Panc1 (cell line): Measurements from ENCODE around the gene FOXF2.

Experiments
- CTCF ChIP-seq: fragments of 450-650 bp; IDR thresholded peaks from 2 replicates; pipeline ENCODE4 v1.5.1; 2017; ENCODE audit warnings: mild to moderate bottlenecking
- POLR2AphosphoS5 ChIP-seq: IDR thresholded peaks from 2 replicates; pipeline ENCODE4 v1.6.1; 2012; ENCODE audit warnings: mild to moderate bottlenecking, low read depth, low read length, moderate library complexity
- REST ChIP-seq, 2 experiments: IDR thresholded peaks; 2 replicates each; pipeline ENCODE4 v1.6.1; 2011 to 2012; ENCODE audit warnings: low read depth in 2 of 2, control low read depth in 1 of 2, low read length in 1 of 2, mild to moderate bottlenecking in 1 of 2, moderate library complexity in 1 of 2; ENCODE audit not compliant: insufficient read depth in 1 of 2
- TCF7L2 ChIP-seq: IDR thresholded peaks from 2 replicates; pipeline ENCODE4 v1.6.1; 2011; ENCODE audit warnings: mild to moderate bottlenecking, low read depth, low read length, inconsistent platforms

- TF ChIP-seq POLR2AphosphoS5 (no peak), CTCF (no peak), TCF7L2 (no peak), REST (IDR thresholded peaks at IDR 0.05; ENCODE audit: insufficient read depth in 1 of 2, low read depth in 2 of 2, low read length in 1 of 2) (no peak)
These were observed 9.6 kb upstream of the FOXF2 start for GRCh38 chr6:1379788-1380147.
